ENCODE measurements around the gene USP5.

The USP5 gene

DNA sequence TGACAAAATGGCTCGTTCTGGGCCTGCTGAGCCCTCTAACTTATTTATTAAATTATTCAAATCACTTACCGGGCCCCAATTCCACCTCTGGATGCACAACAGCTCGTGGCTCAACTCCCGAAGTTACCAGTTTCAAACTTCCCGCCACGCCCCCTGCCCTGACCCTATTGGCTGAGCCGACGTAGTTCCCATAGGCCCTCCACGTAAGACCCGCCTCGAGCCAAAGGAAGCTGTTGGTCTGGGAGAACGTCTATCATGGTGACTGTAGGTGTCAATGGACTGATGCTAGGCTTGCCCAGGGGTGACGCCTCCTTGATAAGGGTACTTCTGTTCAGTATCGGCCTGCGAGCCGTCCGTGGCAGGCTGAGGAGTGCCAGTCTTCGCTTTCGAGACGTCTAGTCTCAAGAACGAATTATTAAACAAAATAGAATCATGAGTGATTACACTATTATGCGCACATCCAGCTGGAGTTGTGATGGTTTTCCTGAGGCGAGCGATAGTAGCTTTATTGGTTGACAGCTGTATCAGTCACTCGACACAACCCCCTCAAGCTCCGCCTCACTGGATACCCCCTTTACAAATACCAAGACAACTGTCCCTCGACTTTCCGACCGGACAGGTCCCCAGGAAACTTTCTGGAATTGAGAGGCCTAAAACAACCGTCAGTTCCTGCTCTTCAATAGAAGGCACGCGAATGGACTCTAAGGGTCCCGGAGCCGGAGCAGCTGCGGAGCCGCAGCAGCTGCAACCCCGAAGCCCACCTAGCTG lies 613 bp upstream of the USP5 start, which contains the start of gene CDCA3:
TSS of gene CDCA3 (minus strand) at position 134 of the 768 bp plus-strand sequence. CDS start 334 bp downstream, outside the sequence.
- peak within 1 kb of the TSS; percentile 92 for H3K27ac ChIP-seq
- TF ChIP-seq, protein P1, sequence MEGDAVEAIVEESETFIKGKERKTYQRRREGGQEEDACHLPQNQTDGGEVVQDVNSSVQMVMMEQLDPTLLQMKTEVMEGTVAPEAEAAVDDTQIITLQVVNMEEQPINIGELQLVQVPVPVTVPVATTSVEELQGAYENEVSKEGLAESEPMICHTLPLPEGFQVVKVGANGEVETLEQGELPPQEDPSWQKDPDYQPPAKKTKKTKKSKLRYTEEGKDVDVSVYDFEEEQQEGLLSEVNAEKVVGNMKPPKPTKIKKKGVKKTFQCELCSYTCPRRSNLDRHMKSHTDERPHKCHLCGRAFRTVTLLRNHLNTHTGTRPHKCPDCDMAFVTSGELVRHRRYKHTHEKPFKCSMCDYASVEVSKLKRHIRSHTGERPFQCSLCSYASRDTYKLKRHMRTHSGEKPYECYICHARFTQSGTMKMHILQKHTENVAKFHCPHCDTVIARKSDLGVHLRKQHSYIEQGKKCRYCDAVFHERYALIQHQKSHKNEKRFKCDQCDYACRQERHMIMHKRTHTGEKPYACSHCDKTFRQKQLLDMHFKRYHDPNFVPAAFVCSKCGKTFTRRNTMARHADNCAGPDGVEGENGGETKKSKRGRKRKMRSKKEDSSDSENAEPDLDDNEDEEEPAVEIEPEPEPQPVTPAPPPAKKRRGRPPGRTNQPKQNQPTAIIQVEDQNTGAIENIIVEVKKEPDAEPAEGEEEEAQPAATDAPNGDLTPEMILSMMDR (conservative IDR thresholded peaks at IDR 0.05) = no peak
- TF ChIP-seq ZFX (IDR thresholded peaks at IDR 0.05) = no peak

GRCh38 chr12:6852651-6853354 lies 853 bp downstream of the USP5 start:
- H3K27ac ChIP-seq = peak overlapping the region; percentile 92
- TF ChIP-seq ZFX (IDR thresholded peaks at IDR 0.05) = no peak
- TF ChIP-seq, protein P1 (conservative IDR thresholded peaks at IDR 0.05) = no peak

GRCh38 chr12:6853626-6854025 lies 1.7 kb downstream of the USP5 start:
- peak overlapping the region; percentile 92; the same call in 1 of the 2 replicates for H3K27ac ChIP-seq
- TF ChIP-seq ZFX (IDR thresholded peaks at IDR 0.05) = no peak
- TF ChIP-seq, protein P1 (conservative IDR thresholded peaks at IDR 0.05) = no peak

DNA sequence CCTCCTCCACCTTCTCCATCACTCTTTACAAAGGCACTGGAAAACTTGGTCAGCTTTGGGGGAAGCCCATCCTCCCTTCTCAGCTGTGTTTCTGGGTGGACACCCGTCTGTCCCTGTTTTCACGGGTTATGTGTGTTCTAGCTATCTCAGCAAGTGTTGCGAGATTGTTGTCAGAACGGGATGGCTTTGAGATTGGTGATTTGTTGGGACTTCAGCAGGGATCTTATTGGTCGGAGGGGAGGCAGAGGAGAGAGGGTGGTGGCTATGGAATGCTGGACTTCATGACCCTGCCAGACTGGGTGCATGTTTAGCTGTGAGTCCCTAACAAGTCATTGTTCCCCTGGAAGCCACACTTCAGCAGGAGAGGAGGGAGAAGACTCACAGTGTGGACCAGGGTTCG lies 2.1 kb downstream of the USP5 start:
- no peak overlapping the region for H3K27ac ChIP-seq

GRCh38 chr12:6855322-6855721 lies 3.4 kb downstream of the USP5 start:
- TF ChIP-seq ZFX (IDR thresholded peaks at IDR 0.05) = no peak
- TF ChIP-seq, protein P1 (conservative IDR thresholded peaks at IDR 0.05) = no peak

More for the DNA sequence above, 2.1 kb downstream of the USP5 start:
- TF ChIP-seq ZFX (IDR thresholded peaks at IDR 0.05) = no peak
- TF ChIP-seq, protein P1 (conservative IDR thresholded peaks at IDR 0.05) = no peak

GRCh38 chr12:6858799-6859198 lies 6.8 kb downstream of the USP5 start:
- no peak overlapping the region for H3K27ac ChIP-seq
- TF ChIP-seq, protein P1 (conservative IDR thresholded peaks at IDR 0.05) = no peak
- TF ChIP-seq ZFX (IDR thresholded peaks at IDR 0.05) = no peak

More at GRCh38 chr12:6855322-6855721, 3.4 kb downstream of the USP5 start:
- H3K27ac ChIP-seq = no peak overlapping the region

DNA sequence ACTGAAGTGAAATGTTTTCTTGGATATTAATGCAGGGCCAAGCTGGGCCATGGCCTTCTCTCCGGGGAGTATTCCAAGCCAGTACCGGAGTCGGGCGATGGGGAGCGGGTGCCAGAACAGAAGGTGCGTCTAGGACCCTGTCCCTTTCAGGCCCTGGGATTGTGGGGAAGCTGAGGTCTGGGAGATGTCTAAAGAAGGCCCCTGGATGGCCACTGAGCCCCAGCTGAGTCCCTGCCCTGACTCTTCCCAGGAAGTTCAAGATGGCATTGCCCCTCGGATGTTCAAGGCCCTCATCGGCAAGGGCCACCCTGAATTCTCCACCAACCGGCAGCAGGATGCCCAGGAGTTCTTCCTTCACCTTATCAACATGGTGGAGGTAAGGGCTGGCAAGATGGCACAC lies 8.2 kb downstream of the USP5 start:
- H3K27ac ChIP-seq = no peak overlapping the region

More for the DNA sequence above, 8.2 kb downstream of the USP5 start:
- TF ChIP-seq, protein P1 (conservative IDR thresholded peaks at IDR 0.05) = no peak
- no peak for TF ChIP-seq ZFX (IDR thresholded peaks at IDR 0.05)

Measured in C4-2B (cell line).